Transverse colon (tissue), 4 donors: ENCODE data around the gene TFIP11.

Source experiments
- CTCF ChIP-seq, 5 experiments: fragments of 200-600 bp in 3 of 5; fragments of 450-650 bp in 2 of 5; sonication (generic) in 3 of 5; IDR thresholded peaks; 1 replicate in 2 of 5; 2 replicates in 3 of 5; pipeline ENCODE4 v1.5.1; 2016 to 2017; ENCODE audit warnings: antibody characterized with exemption in 5 of 5, inconsistent platforms in 3 of 5, mild to moderate bottlenecking in 2 of 5, moderate library complexity in 1 of 5
- POLR2A ChIP-seq: fragments of 450-650 bp; IDR thresholded peaks from one replicate; pipeline ENCODE4 v1.6.1; 2016; ENCODE audit warnings: antibody characterized with exemption, mild to moderate bottlenecking, moderate library complexity
- POLR2AphosphoS5 ChIP-seq, 3 donors: sonication (generic); formaldehyde crosslinking; IDR thresholded peaks; one replicate each; pipeline ENCODE4 v1.6.1; 2016; ENCODE audit warnings: antibody characterized with exemption in 3 of 3

GRCh38 chr22:26483043-26483438 lies 29.2 kb downstream of the TFIP11 start:
- TF ChIP-seq POLR2A (no peak), CTCF (IDR thresholded peaks at IDR 0.05) (no peak), POLR2AphosphoS5 (IDR thresholded peaks at IDR 0.05) (no peak)
